ENCODE results near the gene TMEM150A.

Gene TMEM150A

DNA sequence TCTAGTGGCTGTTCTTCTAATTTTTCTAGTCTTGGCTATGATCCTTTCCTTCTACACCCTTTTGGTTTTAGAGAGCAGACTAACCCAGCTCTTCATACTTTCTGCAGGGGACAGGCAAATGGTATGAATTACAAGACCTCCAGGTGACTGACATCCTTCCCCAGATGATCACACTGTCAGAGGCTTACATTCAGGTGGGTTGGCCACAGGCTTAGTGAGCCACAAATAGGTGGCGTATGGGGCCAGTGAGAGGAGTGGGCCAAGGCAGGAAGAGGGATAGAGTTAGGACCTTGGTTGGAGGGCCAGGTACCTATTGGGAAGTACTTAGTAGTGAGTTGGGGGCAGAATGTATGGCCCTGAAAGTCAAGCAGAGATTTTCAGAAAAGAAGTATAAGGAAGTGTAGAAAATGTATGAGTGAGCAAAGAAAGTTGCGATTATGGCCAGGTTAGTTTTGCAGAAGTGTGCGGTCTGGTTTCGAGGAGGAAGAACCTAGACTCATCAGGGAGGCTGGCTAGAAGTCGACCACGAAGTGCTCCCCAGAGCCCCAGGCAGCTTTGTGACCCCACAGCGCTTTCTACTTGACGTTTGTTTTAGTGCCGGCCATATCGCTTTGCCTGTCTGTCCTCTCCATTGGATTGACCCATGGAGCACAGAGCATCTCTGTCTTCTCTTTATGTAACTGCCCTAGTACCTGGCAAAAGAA, 45.5 kb upstream of the TMEM150A start:
- no peak for TF ChIP-seq CTCF (IDR thresholded peaks at IDR 0.05; ENCODE audit: borderline replicate concordance, control extremely low read depth, extremely low read depth, insufficient read depth, missing control alignments)
- DNase-seq (ENCODE audit: low spot score): no peak
- in situ Hi-C loops (cut with MboI; ENCODE audit: low sequenced_read_pairs, unreplicated experiment): no loop called here

GRCh38 chr2:85646166-85646565, 43.7 kb upstream of the TMEM150A start:
- in situ Hi-C loops (cut with MboI; ENCODE audit: low sequenced_read_pairs, unreplicated experiment): no loop called here
- no peak for DNase-seq (ENCODE audit: low spot score)
- no peak for TF ChIP-seq CTCF (IDR thresholded peaks at IDR 0.05; ENCODE audit: borderline replicate concordance, control extremely low read depth, extremely low read depth, insufficient read depth, missing control alignments)

GRCh38 chr2:85644909-85645308, 42.4 kb upstream of the TMEM150A start:
- in situ Hi-C loops (cut with MboI; ENCODE audit: low sequenced_read_pairs, unreplicated experiment): no loop called here
- TF ChIP-seq CTCF (IDR thresholded peaks at IDR 0.05; ENCODE audit: borderline replicate concordance, control extremely low read depth, extremely low read depth, insufficient read depth, missing control alignments): no peak
- DNase-seq (ENCODE audit: low spot score): no peak

- no peak for DNase-seq (ENCODE audit: low spot score)
- in situ Hi-C loops (cut with MboI; ENCODE audit: low sequenced_read_pairs, unreplicated experiment): no loop called here
- no peak for TF ChIP-seq CTCF (IDR thresholded peaks at IDR 0.05; ENCODE audit: borderline replicate concordance, control extremely low read depth, extremely low read depth, insufficient read depth, missing control alignments)
These were observed 40.2 kb upstream of the TMEM150A start for GRCh38 chr2:85642725-85643124.

GRCh38 chr2:85635636-85636035, 33.1 kb upstream of the TMEM150A start:
- no peak for DNase-seq (ENCODE audit: low spot score)
- no peak for TF ChIP-seq CTCF (IDR thresholded peaks at IDR 0.05; ENCODE audit: borderline replicate concordance, control extremely low read depth, extremely low read depth, insufficient read depth, missing control alignments)
- in situ Hi-C loops (cut with MboI; ENCODE audit: low sequenced_read_pairs, unreplicated experiment): no loop called here

DNA sequence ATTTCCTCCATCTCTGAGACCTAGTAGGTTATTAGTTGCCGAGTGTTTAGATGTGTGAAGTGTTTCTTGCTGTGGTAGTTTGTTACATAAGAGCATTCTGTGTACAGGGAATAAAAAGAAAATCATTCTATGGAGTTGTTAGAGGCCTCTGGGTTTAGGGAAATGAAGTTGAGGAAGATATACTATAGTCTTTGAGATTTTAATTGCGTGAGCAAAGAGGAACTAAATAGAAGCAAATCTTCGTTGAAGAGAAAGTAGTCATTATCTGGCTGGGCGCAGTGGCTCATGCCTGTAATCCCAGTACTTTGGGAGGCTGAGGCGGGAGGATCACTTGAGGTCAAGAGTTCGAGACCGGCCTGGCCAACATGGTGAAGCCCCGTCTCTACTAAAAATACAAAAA, 32.5 kb upstream of the TMEM150A start:
- DNase-seq (ENCODE audit: low spot score): no peak
- no peak for TF ChIP-seq CTCF (IDR thresholded peaks at IDR 0.05; ENCODE audit: borderline replicate concordance, control extremely low read depth, extremely low read depth, insufficient read depth, missing control alignments)
- in situ Hi-C loops (cut with MboI; ENCODE audit: low sequenced_read_pairs, unreplicated experiment): no loop called here

Measured in GM13976 (cell line).